Activated CD4-positive, alpha-beta T cell treated with anti-CD3 and anti-CD28 coated beads, Interleukin-2, amount 50 U/mL, for 16 hours (primary cell): ENCODE results near the gene EYA4.

Source experiments
- DNase-seq: peaks from one replicate; pipeline ENCODE4 v3.0.0-alpha.2; 2020

Gene EYA4

DNA sequence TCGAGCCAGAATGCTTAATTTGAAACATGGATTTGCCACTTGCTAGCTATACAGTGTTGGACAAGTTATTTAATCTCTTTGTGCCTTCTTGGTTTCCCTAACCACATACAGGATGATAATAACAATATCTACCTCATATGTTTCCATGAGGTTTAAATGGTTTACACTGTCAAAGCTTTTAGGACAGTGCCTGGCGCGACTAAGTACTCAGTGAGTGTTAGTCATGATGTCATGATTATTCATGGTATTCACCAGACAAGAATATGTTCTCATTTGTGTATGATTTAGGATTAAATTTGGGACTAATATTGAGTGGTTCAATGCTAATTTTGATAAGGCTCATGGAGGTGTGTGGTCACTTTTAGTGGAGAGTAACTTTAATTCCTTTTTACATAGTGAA is 167.4 kb downstream of the EYA4 start:
- DNase-seq = no peak

DNA sequence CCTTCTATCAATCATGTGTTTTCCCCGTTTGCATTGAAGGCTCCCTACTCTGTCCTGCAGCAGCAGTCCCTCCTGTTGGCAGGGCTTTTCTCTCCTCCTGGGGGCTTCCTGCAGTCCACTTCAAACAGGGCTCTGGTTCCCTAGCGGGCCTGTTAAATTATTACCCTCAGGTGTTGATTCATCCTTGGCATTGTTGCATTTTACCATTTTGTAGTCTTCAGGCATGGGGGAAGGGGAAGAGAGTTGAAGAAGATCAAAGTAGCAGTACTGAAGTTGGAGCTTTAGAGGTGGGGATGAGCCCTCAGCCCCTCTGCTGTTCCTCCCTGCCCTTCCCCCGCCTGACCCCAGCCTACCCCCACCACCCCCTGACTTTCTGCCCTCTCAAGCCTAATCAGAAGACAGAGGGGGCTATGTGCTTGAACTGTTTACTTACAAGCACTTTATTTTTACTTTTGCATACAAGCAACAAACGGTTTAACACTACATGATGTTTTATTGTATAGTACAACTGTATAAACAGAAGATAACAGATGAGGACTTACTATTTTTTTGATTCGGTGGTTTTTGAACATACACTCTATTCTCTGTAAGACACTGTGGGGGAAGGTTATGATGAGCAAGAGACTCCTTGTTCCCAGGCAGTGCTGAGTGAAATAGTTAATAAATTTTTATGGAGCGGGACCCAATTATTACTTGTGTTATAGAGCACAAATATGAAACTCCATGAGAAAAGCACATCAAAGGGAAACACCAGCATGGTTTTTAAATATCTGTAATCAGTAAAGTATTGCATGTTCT is 169.7 kb downstream of the EYA4 start:
- DNase-seq = no peak

DNA sequence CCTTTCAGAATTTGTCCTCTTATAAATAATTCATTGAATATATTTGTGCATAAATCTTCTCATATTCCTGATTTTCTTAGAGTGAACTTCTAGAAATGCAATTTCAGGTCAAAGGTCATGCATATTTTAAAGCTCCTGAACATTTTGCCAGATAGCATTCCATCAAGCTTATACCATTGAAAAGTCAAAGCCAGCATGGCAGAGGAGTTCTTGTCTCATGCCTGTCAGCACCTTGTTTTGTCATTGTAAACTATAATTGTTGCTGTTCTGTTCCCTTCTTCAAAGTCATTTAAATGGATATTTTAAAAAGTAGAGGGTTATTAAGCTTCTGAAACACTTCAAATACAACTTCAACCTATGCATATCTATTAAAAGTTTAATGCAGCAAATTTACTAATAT is 170.6 kb downstream of the EYA4 start:
- no peak for DNase-seq

DNA sequence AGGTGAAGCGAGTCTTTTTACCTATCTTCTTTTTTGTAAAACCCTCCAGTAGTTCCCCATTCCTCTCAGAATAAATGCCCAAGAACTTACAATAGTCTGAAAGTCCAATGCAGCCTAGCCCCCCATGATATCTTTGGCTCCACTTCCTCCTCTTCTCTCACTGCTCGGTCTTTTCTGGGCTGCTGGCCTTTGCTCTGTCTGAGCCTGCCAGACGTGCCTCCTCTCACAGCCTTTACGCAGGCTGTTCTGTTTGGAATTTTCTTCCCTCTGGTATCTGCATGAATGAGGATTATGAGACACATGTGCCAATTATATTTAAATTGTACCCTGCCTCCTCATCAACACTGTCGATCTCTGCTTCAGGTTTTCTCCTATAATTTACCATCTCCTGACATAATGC is 174.1 kb downstream of the EYA4 start:
- no peak for DNase-seq

DNA sequence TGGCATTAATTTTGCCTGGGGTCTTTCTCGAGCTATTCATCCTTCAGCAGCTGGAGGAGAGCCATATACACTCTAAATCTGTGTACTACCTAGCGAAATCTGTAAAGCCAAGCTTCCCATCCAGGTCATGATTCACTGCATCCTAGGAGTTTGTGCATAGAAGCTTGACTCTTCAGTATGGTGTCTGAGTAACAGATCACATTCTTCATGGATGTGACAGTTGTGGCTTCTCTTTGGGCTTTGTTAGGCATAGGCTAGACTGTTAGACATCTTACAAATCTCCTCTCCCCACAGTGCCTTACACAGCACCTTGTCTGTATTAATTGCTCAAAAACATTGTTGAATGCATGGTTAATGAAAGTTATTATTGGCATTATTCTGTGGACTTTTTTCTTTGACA is 177.0 kb downstream of the EYA4 start:
- no peak for DNase-seq

DNA sequence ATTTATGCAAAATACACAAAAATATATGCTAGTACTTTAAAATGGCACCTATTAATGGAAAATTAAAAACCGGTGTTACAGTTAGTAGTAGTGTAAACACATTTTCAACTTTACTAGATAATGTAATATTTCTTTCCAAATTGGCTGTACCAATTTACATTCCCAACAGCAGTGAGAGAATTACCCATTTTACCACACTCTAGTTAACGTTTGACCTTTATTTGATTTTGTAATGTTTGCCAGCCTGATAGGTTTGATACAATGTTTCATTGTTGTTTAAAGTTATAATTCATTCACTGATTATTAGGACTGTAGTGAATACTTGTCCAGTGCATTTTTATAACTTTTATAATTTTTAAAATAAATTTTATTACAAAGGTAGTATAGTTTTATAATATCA is 182.1 kb downstream of the EYA4 start:
- no peak for DNase-seq

DNA sequence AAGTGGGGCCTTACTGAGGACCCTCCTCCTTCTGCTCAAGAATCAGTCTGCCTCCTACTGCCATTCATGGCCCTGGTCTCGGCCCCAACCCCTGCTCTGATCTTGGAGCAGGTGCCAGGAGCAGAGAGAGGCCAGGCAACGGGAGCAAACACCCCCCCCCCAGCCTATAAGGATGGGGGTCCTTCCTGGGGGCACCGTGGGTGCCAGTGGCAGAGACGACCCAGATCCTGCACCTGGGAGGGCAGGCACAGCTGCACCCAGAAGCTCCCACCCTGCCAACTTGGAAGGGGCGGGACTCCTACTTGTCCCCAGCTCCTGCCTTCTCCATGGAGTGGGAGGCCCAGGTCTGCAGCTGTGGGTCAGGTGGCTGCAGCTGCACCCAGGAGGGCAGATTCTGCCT is 183.2 kb downstream of the EYA4 start:
- no peak for DNase-seq

DNA sequence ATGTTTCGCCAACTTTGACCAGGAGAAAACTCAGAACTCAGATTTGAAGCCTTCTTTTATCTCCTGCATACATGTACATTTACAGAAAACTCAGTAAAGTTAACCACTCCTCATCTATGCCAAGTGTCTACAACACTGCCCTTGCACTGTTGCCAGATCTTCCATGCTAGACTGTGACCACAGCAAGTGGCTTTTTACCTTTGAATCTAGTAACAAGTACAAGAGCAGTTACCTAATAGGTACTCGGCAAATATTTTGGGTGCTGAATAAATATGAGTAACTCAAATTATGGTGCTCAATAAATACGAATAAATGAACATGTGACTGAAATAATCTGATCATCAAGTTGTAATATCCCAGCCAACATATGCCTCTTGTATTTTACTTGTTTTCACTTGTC is 184.9 kb downstream of the EYA4 start:
- no peak for DNase-seq

DNA sequence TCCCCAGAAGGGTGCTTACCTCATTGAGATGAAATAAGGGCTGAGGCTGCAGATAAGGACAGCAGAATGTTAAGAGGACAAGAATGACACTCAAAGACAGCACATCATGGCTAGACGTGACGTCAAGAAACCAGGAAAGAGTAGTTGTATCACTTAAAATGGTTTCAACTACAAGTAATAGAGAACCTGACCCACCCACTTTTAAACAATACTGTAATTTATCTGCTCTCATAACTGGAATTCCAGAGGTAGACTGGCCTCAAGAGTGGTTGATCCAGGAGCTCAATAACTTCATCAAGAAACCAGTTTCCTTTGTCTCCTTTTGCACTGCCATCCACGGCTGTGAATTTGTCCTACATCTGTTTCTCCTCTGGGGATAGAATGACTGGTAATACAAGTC is 187.1 kb downstream of the EYA4 start:
- DNase-seq = no peak

DNA sequence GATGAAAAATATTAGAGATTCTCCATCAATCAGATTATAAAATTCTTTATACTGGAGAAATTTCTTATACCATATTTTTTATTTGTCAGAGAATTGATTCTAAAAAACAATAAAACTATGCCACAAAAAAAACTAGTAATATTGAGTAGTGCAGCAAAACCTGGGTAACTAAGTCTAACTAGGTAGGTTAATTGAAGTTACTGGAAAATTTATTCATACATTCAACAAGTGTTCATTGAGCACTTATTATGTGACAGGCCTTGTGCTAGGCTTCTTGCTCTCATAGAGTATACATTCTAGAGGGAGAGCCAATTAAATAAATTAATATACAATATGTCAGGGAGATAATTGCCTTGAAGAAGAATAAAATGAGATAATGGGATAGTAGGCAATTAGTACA is 189.4 kb downstream of the EYA4 start:
- DNase-seq = no peak

DNA sequence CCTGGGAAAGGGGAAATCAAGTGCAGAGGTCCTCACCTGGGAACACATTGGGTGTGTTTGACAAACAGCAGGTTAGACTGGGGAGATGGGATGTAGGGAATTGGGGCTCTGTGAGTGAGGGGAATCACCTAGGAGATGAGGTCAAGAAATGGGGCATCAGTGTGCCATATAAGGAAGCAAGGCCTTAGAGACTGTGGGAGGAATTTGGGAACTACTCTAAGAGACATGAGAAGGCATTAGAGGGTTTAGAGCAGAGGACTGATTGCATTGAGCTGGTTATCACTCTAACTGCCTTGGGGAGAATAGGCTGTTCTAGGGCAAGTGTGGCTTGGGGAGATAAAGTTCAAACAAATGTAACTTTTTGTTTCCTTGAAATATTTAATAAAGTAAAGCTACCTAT is 189.9 kb downstream of the EYA4 start:
- no peak for DNase-seq

DNA sequence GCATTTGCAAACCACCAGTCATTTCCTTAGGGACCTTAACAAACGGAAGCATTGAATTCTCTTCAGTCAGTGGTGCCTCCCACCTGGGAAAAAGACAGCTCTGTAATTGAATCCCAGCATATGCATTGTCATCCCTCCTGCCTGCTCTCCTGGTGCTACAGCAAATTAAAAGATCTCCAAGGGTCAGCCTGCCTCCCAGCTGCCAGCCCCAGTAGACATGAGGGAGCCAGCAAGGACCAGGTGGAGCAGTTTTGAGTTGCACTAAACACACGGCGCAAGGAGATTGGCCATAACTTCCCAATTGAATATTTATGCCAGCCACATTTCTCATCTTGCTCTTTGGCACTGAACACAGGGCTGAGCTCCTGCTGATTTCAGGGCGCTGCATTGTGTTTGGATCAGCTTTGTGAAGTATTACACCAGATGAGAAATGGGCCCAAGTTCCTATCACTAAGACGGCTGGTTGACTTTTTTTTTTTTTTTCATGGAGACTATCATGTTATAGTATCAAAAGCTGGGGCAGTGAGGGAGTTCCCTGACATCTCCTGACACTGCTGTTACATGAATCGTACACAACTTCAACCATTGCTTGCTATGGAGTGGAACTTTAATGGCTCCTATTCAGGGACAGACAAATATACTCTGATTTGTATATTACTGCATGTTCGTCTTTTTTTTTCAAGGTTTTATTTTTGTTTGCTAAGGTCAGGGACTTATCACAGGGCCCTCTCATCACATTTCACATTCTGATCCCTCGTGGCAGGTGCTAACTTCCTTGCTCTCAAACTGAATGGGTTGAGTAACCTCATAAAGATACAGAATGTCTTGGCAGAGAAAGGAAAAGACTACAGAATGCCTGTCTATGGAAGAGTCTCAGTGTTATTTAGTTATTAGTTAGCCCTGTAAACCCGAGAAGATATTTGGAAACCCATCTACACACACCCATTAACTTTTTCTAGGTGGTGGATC is 191.1 kb downstream of the EYA4 start:
- no peak for DNase-seq

DNA sequence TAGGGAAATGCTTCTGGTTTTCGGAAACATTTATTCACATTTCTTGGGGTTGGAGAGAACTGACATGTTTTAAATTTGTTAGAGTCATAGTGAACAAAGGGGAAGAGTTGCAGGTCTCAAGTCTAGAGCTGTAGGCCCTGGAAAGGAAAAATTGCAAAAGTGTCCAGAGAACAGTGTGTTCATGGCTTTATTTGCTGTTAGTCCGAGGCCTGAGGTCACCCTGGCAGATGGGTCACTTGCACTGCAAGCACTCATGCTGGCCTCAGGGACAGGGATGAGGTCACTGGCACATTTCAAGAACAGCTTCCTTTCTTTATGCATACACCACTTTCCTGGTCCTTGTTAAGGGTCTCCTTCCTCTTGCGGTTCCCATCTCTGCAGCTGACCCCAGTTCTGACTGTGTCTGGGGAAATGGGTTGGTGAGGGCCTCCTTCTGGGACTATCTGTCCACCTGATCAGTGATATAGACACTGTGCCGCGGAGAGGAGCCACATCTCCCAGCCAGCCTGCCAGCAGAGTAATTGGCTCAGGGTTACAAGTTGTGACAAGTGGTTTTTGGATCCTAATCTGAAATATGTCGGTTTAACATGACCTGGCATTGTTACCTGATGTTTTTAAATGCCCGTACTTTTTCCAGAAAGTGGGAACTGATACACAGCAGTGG is 194.0 kb downstream of the EYA4 start:
- DNase-seq = no peak

DNA sequence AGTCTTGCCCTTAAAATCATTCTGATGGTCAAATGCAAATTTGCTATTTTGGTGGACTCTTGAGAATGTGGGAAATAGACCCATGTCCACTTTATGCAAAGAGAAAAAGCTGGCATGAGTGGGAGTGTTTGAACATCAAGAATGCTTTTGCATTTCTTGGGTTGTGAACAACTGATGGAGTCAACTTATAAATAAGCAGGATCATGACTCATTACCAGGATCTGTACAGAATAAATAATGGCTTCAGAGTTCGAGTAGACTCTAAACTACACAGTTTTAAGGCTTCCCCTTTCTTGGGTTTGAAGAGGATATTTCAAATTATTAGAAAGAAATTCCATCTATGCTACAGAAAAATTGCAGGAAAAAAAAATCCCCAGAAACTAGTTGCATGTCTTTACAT is 195.5 kb downstream of the EYA4 start:
- no peak for DNase-seq

DNA sequence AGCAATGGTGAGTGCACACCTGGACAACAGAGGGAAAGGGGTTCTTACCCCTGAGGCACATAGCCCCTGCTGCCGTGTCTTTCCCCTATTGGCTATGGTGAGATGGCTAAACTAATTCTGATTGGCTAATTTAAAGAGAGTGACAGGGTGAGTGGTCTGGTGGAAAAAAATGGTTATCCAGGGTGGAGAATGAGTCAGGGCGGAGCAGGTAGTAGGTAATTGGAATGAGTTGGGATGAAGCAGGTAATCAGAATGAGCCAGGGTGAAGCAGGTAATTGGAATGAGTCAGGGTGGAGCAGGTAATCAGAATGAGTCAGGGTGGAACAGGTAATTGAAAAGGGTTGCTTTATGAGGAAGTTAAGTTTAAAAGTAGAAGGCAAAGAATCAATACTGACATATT is 200.3 kb downstream of the EYA4 start:
- no peak for DNase-seq

DNA sequence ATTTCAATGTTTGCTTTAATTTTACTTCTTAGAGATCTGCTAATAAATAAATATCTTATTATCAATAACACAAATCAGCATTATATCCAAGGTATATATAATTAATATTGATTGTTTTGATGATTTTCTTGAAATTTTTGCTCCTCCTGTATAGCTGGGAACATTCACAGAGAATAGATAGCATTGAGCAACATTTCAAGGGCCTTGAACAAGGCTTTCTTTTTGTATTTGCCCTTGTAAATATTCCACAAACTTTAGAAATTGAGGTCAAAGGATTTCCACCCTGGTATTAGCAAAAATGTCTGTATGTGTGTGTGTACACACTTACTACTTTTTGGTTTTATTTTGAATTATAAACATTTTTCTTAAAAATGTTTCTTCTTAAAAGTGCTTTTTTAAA is 205.6 kb downstream of the EYA4 start:
- DNase-seq = no peak

DNA sequence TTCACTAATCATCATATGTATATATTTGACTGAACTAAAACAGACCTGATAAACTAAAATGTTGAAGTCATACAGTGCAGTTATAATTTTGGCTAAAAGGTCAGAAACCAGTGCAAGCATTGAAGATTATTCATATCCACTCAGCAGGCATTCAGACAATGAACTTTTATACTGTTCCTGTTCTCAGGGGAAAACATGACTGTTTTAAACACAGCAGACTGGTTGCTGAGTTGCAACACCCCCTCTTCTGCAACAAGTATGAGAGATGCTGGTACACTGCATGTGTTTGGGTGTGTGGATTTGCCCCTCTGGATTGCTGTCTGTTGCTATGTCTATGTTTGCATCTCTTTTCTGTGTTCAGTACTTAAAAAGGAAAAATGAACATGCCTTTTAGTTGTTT is 206.8 kb downstream of the EYA4 start:
- DNase-seq = no peak

DNA sequence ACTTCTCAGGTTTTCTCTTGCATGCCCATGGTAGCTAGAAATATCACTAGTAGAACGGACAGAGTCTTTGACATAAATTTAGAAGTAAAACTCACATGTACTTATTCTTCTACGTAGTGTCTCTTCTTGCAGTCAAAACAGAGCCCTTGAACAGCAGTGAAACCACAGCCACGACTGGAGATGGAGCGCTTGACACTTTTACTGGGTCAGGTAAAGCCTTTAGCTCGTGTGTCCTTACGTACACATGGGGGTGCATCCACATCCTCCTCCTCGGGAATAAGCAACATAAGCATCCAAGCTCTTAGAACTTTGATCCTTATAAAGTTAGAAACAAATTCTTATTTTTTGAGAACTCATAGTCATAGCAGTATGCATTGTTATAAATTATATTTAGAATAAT is 215.3 kb downstream of the EYA4 start:
- DNase-seq = no peak

DNA sequence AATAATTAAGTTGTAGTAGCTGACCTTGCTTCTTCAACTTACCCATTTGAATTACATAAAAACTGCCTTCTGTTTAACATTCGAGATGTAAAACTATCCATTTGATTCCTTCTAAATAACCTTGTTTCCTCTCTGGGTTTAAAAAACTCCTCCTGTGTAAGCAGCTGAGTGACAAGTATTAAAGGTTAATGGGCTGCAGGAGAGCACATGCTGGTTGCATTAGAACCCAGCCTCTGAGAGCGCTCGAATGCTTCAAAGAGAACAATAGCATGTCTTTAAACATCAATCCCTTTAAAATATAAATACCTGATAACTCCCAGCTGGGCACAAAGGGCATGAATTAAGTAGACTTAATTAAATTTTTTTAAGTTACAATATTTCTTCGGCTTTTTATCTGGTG is 215.8 kb downstream of the EYA4 start:
- no peak for DNase-seq

DNA sequence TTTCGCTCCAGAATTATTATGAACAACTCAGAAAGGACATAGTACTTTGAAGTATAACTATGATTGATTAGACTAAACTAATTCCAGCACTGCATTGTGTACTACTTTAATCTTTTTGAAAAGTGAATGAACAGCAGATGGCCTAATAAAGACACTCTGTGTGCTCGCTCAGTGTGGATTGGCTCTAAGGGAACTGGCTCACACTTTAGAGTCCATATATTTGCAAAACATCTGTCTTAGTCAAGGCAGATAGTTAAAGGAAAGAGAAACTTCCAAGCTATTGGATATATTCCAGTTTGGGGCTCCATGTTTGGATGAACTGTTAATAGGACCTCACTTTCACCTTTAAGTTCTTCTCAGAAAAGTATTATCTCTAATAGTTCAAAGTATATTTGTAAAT is 218.9 kb downstream of the EYA4 start:
- no peak for DNase-seq

DNA sequence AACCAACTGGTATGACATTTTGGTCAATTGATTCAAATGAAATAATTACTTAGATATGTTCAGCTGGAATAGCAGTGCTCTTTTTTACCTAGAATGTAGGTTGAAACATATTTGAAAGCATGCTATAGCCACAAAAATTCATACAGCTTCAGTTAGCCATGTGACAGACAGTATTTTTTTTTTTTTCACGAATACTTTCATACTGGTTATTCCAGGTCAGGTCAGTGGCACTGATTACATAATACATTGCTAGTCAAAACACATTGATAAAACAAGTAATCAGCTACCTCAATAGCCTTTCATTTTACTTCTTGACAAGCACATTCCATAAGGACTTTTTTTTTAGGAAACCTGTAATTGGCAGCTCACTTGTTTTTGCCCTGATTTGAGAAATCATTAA is 222.6 kb downstream of the EYA4 start:
- DNase-seq = no peak

DNA sequence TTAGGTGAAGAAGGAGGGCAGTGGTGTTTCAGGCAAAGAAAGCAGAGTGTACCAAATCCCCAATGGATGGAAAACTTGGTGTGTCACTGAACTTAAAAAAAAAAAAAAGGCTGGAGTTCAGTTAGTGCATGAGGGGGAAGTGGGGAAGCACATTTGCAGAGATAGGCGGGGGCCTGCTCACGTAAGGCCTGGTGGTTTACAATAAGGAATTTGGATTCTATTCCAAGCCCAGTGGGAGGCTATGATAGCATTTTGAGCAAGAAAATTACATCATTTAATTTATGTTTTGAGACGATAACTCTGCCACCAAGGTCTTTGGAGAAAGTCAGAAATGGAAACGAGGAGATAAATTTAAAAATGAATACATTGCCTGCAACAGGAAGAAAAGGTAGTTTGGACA is 225.5 kb downstream of the EYA4 start:
- DNase-seq = no peak

DNA sequence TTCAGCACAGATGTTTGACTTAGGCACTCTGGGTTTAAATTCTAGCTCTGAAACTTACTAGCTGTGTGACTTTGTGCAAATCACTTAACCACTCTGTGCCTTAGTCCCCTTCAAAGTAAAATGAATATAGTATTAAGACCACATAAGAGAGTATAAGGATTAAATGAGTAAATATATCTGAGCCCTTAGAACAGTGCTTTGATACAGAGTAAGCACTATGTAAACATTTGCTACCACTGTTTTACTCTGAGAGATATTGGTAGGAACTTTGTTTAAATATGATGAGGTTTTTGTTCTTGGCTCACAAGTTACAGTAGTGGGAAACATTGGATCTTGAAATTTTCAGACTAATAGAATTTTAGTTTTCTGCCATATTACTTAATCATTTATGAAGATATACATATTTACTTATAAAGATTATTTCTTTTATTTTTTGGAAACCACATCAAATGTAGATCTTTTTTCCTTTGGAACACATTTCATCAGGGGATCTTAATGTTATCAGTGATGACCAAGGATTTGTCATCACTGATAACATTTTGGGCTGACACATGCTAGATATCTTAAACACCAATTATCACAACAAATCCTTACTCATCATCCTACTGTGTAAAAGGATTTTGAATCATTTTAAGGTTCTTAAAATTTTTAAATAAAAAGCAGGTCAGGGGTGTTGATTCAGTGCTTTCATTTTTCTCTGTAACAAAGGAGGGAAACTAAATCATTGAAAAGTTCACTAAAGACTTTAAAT is 226.2 kb downstream of the EYA4 start:
- DNase-seq = no peak
